Kasumi-1 (cell line): ENCODE measurements around the gene PHC2.

Experiments
- DNase-seq, 2 experiments: peaks; one replicate each; lab custom pipeline; 2025; lab: John Stamatoyannopoulos, UW

The PHC2 gene

GRCh38 chr1:33420870-33421775 lies 9.8 kb downstream of the PHC2 start:
- DNase-seq: peak; percentile 75 to 84

- no peak for DNase-seq
These were observed 12.1 kb downstream of the PHC2 start for GRCh38 chr1:33418811-33419210.

GRCh38 chr1:33414879-33415278 lies 16.0 kb downstream of the PHC2 start:
- DNase-seq: no peak

- DNase-seq: no peak
These were observed 20.7 kb downstream of the PHC2 start for GRCh38 chr1:33410091-33410701.

GRCh38 chr1:33408093-33408436 lies 22.8 kb downstream of the PHC2 start:
- no peak for DNase-seq

- no peak for DNase-seq
These were observed 23.4 kb downstream of the PHC2 start for GRCh38 chr1:33407352-33408092.

- DNase-seq: no peak
These were observed 28.7 kb downstream of the PHC2 start for GRCh38 chr1:33402206-33402605.

- DNase-seq: no peak
These were observed 29.4 kb downstream of the PHC2 start for GRCh38 chr1:33401471-33401870.

GRCh38 chr1:33400153-33400911 lies 30.6 kb downstream of the PHC2 start:
- no peak for DNase-seq

GRCh38 chr1:33399375-33399774 lies 31.5 kb downstream of the PHC2 start:
- no peak for DNase-seq

GRCh38 chr1:33397994-33398393 lies 32.9 kb downstream of the PHC2 start:
- no peak for DNase-seq

GRCh38 chr1:33397125-33397506 lies 33.8 kb downstream of the PHC2 start:
- no peak for DNase-seq

- peak; percentile 98 for DNase-seq
These were observed 34.4 kb downstream of the PHC2 start for GRCh38 chr1:33396188-33397124.

GRCh38 chr1:33394770-33395169 lies 36.1 kb downstream of the PHC2 start:
- no peak for DNase-seq

GRCh38 chr1:33393991-33394390 lies 36.9 kb downstream of the PHC2 start:
- DNase-seq: no peak

GRCh38 chr1:33393524-33393923 lies 37.4 kb downstream of the PHC2 start:
- DNase-seq: no peak

GRCh38 chr1:33392639-33393038 lies 38.3 kb downstream of the PHC2 start:
- DNase-seq: no peak

- no peak for DNase-seq
These were observed 38.7 kb downstream of the PHC2 start for GRCh38 chr1:33392206-33392605.

GRCh38 chr1:33391343-33392078 lies 39.4 kb downstream of the PHC2 start:
- DNase-seq: no peak

- no peak for DNase-seq
These were observed 40.4 kb downstream of the PHC2 start for GRCh38 chr1:33390542-33390941.
